CD4-positive, alpha-beta T cell treated with Interleukin-4 for 4 hours (primary cell): ENCODE measurements around the gene IP6K3.

Experiments
- DNase-seq: peaks from one replicate; pipeline ENCODE4 v3.0.0-alpha.2; 2020

The IP6K3 gene

GRCh38 chr6:33686225-33686924 is 60.3 kb downstream of the IP6K3 start:
- DNase-seq: no peak

- DNase-seq: no peak
Observed at GRCh38 chr6:33685411-33686224, 61.1 kb downstream of the IP6K3 start.

- no peak for DNase-seq
Observed at GRCh38 chr6:33684983-33685382, 61.7 kb downstream of the IP6K3 start.

- DNase-seq: no peak
Observed at GRCh38 chr6:33684428-33684896, 62.2 kb downstream of the IP6K3 start.

- no peak for DNase-seq
Observed at GRCh38 chr6:33683576-33684427, 62.9 kb downstream of the IP6K3 start.

- DNase-seq: peak; percentile 30
Observed at GRCh38 chr6:33683051-33683571, 63.6 kb downstream of the IP6K3 start.

GRCh38 chr6:33682341-33682740 is 64.4 kb downstream of the IP6K3 start:
- no peak for DNase-seq

- DNase-seq: no peak
Observed at GRCh38 chr6:33679761-33680160, 66.9 kb downstream of the IP6K3 start.

DNA sequence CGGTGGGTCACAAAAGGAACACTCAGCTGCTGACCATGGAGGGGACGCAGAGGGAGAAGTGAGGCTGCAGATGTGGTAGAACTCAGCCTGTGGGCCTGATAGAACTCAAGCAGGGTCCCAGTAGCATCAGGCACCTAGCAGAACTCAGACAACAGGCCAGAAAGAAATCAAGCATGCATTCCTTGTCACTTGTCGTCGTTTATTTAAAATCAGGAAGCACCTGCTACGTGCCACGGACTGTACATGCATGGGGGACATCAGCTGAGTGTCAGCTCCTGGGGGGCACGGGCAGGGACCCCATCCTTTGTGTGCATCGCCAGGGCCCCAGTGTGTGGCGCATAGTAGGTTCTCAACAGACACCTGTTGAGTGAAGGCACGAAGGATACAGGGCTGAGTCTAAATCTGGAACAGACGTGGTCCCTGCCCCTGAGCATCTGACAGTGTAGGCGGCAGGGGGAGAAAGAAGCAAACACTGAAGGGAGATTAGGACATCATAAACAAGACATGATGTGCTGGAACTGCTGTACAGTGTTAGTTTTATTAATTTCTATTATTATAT is 67.7 kb downstream of the IP6K3 start:
- DNase-seq: no peak

- DNase-seq: no peak
Observed at GRCh38 chr6:33678233-33678931, 68.3 kb downstream of the IP6K3 start.

GRCh38 chr6:33677689-33678088 is 69.0 kb downstream of the IP6K3 start:
- DNase-seq: no peak

DNA sequence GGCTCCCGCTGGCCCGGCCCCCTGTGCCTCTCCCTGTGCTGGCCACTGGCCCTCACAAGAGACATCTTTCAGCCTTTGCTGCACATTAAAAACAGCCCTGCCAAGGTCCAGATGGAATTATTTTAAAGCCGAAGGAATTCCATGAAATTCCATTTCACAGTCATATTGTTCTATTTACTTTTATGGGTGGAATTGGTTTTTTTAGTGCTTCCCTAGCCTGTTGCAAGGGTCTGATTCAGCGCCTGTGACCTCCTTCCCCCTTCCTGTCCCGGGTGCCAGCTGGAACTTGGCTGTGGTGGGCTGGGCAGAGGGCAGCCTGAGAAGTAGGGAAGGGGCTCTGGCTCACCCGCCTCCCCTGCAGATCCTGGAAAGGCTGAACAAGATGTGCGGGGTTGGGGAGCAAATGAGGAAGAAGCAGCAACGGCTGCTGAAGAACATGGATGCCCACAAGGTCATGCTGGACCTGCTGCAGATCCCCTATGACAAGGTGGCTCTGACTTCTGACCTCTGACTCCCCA is 69.5 kb downstream of the IP6K3 start:
- DNase-seq: no peak

- no peak for DNase-seq
Observed at GRCh38 chr6:33676416-33677142, 70.1 kb downstream of the IP6K3 start.

DNA sequence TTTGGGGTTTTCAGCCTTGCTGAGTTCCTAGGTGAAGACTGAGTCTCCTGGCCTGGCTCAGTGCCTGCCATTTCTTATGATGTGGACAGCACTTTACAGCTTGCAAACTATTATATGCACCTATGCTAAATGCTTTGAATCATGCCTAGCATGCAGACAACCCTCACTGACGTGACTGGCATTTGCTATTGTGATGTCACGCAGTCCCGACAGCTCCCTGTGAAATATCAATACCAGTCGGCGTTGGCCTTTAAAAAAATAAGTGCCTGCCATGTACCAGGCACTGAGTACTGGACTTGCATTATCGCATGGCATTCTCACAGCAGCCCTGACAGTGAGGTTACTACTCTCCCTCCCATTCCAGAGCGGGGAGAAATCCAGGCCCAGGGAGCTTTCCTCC is 70.7 kb downstream of the IP6K3 start:
- DNase-seq: no peak

DNA sequence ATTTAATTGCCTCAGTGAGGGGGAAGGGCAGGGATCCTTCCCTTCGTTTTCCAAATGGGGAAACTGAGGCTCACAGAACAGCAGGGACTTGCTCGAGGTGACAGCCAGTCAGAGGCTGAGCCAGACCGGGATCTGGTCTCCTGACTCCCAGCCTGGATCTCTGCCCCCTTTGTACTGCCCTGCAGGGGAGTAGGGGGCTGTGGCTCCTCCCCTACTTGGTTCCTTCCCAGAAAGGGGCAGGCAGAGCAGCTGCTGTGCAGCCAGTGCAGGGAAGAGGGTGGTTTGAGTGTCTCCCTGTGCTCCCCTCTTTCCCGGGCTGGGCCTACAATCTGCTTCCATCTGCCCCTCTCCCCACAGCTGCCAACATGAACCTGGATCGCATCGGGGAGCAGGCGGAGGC is 72.9 kb downstream of the IP6K3 start:
- no peak for DNase-seq

GRCh38 chr6:33672808-33673207 is 73.9 kb downstream of the IP6K3 start:
- DNase-seq: no peak

GRCh38 chr6:33671744-33672072 is 75.0 kb downstream of the IP6K3 start:
- DNase-seq: no peak
